Stimulated activated CD4-positive, alpha-beta T cell treated with anti-CD3 and anti-CD28 coated beads, Interleukin-2, amount 100 ng/mL, for 24 hours (primary cell): Measurements from ENCODE around the gene ZFAND3.

Source experiments
- DNase-seq, 2 donors: peaks; one replicate each; pipeline ENCODE4 v3.0.0-alpha.2; 2020

The ZFAND3 gene

DNA sequence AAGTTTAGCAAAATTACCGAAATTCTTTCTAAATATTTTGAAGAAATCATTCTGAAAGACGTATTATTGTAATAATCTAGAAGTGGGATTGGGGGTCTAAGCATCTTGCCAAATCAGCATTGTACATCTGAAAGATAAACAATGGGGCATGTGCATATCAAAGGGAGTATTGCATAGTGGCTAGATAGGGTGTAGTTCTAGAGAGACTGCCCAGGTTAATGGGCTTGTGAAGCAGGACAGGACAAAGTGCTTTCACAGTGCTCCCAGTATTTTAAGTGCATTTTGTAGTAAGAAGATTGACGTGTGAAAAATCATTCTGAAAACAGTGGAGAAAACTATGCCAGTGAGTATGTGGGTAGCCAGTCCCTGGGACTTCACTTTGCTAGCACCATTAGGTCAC lies 236.8 kb downstream of the ZFAND3 start:
- DNase-seq = no peak

GRCh38 chr6:38057994-38058393 lies 238.5 kb downstream of the ZFAND3 start:
- peak; percentile 64 to 69 for DNase-seq

GRCh38 chr6:38062066-38062465 lies 242.5 kb downstream of the ZFAND3 start:
- no peak for DNase-seq

DNA sequence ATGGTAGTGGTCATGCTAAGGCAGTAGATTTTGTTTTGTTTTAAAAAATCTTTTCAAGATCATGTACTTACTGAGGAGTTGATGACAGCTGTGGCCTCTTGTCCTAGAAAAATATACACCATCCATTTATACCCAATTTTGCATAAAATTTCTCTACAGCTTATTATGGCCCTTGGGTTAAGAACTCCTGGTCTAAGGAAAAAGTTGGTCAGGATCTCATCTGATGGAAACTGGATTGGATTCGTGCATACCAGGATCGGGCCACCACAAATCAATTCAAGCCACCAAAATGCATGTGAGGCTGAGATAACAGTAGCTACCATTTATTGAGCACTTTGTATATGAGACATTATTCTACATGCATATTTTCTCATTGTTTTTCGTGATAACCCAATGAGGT lies 244.4 kb downstream of the ZFAND3 start:
- no peak for DNase-seq

DNA sequence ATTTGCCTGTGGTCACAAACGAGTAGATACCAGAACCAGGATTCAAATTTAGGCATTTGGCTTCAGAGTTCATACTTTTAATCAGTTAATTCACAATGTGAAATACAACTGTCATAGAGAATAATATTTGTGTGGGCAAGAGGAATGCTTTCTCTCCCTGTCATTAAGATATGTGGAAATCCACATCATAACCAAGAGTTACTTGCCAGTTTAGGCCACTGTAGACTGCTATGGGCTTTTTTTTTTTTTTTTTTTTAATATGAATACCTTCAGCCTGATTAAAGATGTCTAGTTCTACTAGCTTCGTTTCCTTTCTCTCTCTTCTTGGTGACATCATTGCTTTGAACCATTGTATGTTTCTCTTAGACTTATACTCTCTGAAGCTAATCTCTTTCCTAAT lies 244.9 kb downstream of the ZFAND3 start:
- DNase-seq = no peak

DNA sequence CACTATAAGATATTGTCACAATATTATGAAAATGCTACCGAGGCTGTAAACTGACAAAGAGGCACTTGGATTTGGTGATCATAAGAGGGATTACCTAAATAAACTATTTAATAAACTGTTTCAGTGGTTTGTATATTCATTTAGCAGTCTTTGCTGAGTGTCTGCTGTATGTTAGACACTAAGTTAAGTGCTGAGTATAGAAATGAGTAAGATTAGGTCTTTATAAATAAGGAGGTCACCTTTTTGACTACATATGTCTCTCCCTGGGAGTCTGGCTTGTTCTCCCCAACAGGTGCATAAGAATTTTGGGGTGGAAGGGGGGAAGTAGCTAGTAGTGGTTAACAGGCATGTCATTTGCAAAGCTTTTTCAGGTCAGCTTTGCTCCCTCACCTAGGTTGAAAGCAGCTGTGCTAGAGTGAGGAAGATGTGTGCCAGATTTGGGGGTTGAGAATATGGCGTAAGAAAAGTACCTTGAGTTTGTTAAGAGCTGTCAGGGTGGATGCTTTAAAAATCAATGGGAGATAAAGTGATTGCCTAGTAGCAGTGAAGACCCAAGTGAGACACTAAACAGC lies 246.3 kb downstream of the ZFAND3 start:
- DNase-seq = no peak

DNA sequence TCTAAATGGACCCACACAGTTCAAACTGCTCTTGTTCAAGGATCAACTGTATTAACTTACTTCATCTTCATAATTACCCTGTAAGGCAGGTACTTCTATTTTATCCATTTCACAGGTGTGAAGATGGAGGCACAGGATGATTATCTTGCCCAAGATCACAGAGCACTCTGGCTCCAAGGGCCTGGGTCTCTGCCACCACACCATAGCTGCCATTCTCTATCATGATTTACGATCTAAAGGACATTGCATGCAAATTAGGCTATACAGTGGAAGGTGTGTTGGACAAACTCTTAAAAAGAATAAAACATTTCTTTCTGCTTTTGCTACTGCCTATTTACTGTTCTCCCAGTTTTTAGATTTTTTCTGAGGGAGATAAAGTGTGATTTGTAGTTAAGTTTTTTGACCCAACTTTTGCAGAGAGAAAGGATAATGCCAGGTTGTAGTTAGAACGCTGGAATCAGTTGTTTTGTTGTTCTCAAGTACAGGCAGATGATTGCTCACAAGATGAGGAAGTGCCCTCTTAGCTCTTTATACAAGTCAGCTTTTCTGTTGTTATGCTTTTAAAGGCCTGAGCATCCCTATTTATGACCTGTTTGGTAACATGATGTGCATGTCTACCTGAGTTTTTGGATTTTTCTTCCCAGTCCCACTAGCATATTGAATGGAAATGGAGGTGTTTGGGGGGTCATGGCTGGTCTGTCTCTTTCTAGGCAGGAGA lies 247.9 kb downstream of the ZFAND3 start:
- DNase-seq = no peak

DNA sequence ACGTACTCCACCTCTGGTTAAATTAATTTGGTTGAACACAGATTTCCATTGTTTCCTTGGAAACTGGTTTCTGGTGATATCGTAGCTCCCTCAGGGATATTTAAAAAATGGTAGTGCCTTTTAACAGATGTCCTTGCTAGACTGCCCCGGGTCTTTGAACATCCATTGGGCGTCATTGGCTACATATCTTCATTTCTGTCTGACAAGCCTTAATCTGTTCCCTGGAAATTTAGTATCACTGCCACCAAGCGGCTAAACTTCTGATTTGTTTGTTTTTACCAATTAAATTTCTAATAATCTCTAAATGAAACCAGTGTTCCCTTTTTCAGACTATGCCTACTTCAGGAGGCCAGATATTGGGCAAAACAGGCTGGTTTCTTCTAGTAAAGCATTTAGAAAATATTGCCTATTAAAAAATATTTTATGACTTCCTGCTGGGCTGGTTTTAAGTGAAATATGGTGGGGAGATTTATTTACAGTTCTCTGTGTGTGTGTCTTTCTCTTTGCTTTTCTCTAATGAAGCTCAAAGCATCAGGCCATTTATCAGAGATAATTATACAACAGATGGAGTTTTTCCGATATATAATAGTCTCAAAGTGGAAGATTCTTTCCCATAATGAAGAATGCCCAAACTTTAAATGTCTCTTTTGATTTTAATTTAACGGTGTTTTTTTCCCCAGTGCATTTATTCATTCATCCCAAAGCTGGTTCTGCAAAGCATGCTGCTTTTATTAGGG lies 249.5 kb downstream of the ZFAND3 start:
- DNase-seq = no peak

DNA sequence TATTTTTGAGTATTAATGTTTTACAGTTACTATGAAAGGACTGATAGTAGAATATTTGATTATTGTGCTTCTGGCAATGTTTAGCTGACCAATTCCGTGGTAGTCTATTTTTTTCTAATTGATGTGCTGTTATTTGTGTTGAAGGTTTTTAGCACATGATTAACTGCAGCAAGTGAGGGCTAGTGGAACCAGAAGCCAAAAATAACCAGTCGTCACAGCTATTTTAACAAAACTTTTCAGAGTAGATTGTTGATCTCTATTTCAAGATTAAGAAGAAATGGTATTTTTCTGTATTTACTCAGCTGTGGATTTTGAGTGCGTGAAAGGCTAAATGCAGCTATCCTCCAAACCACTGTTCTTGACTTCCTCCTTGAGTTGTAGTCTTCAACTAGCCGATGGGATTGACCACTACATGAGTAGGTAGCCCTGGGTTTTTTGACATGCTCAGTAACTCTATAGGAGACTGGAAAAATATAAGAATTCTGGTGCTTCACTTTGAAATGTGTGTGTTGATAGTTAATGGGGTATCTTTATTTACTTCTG lies 258.0 kb downstream of the ZFAND3 start:
- DNase-seq = no peak

- DNase-seq = no peak
Measured at GRCh38 chr6:38078671-38079070, 259.1 kb downstream of the ZFAND3 start.

- DNase-seq = no peak
Measured at GRCh38 chr6:38079107-38079506, 259.6 kb downstream of the ZFAND3 start.

- no peak for DNase-seq
Measured at GRCh38 chr6:38079537-38079936, 260.0 kb downstream of the ZFAND3 start.

DNA sequence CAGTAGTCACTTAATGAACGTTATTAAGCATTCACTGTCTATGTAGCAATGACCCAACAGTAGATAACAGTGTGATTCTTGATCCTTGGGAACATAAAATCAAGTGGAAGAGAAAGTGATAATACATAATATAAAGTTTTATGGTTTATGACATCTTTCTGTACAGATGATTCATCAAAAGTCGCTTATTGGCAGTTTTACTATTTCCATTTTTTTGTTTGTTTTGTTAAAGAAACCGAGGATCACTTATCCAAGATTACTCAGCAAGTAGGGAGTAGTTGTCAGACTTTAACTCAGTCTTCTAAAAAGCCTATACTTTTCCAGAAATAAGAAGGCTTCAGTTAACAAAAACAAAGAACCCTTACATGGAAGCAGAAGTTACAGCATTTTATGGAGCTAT lies 260.8 kb downstream of the ZFAND3 start:
- no peak for DNase-seq

DNA sequence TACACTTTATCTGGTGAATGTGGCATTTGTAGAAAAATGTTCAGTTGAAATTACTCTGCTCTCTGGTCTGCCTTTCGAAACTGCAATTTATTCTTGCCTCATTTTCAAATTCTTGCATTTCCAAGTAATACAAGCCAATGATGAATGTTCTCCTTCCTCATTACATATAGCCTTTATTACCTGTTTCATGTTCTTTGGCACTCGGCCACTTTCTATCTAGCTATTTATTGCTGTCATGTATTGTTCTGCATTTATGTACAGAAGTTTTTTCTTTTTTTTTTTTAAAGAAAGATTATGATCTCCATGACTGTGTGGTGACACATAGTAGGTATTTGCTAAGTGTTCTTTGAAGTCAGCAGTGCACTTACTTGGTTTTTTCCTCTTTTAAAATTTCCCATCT lies 261.4 kb downstream of the ZFAND3 start:
- DNase-seq = no peak

- no peak for DNase-seq
Measured at GRCh38 chr6:38085031-38085430, 265.5 kb downstream of the ZFAND3 start.

- DNase-seq = no peak
Measured at GRCh38 chr6:38086346-38086745, 266.8 kb downstream of the ZFAND3 start.

GRCh38 chr6:38088010-38088409 lies 268.5 kb downstream of the ZFAND3 start:
- no peak for DNase-seq

- DNase-seq = no peak
Measured at GRCh38 chr6:38088829-38089228, 269.3 kb downstream of the ZFAND3 start.

DNA sequence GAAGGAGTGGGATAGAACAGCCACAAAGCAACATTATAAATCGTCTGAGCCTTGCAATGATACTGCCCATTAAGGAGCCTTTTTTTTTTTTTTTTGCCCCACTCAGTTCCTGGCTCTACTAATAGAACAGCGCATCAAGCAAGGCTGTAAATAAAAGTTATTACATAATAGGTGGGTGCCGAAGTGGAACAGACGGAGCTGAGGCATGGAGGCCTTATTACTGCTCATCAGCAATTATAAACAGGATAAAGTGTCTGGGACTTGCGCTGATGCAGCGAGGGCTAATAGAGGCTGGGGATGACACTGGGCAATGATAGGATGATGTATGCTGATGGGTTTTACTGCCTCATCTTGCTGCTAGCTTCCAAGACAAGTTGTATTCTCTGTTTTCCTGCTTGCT lies 272.1 kb downstream of the ZFAND3 start:
- no peak for DNase-seq

- no peak for DNase-seq
Measured at GRCh38 chr6:38092465-38092864, 272.9 kb downstream of the ZFAND3 start.

- DNase-seq = no peak
Measured at GRCh38 chr6:38092964-38093363, 273.4 kb downstream of the ZFAND3 start.

DNA sequence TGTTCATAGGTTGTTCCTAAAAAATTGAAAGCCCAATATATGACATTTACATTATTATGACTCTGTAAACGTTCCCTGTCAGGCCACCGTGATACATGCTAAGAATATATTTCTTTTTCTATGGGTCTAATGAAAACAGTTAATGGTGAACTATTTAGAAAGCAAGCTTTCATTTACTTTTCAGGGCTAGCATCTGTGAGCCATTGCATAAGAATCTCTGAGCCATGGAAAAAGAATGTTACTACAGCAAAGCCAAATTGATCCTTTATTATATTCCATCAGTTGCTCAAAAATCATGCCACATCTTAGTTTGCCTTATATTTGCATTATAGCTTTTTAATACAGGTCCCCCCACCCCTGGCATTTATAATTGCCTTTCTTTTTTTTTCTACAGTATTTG lies 275.5 kb downstream of the ZFAND3 start:
- DNase-seq = no peak

DNA sequence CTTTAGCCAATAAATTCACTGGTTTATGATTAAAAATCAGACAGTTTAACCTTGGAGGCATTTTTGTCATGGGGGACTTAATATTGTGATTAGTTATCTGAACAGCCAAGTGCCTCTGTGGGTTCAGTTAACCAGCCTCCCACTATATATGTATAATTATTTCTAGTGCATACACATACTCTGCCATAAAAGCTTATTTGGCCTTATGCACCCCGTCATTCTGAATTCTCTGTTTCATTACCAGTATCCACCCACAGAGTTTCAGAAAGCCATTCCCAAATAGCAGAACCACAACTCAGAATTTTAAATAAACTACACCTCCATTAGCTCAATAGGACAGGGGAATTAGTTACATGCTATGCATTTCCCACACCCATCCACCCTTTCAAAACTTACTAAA lies 279.7 kb downstream of the ZFAND3 start:
- no peak for DNase-seq

DNA sequence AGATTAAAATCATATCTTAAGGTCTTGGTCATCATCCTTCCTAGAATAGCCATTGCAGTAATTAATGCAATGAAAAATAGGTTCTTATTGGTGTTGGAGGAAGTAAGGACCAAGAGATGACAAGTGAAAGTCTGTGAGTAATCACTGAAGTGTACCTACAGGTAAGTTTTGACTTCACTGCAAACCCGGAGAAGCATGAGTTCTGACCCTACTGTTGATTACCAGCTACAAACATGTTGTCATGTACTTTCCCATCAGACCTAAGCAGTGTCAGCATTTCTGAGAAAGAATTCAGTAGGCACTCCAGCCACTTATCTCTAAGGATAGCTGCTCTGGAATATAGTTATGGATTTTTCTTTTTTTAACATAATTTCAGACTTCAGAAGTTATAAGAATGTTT lies 280.9 kb downstream of the ZFAND3 start:
- DNase-seq = no peak
